GM19372 (cell line): ENCODE results near the gene MSI2.
A peak's percentile ranks its signal among the peaks of the same experiment; 100 is the strongest.
"Not testable (repeated sequence)": the region's sequence is repeated elsewhere in the genome, so short reads cannot be mapped to it uniquely, and the experiment has no call there.

ENCODE experiments used
- ATAC-seq: cut with Tn5 transposase; IDR thresholded peaks from one replicate; pipeline ENCODE4 v1.9.1; 2021; ENCODE audit warnings: mild to moderate bottlenecking, low read depth, moderate library complexity; ENCODE audit not compliant: unreplicated experiment

The MSI2 gene

DNA sequence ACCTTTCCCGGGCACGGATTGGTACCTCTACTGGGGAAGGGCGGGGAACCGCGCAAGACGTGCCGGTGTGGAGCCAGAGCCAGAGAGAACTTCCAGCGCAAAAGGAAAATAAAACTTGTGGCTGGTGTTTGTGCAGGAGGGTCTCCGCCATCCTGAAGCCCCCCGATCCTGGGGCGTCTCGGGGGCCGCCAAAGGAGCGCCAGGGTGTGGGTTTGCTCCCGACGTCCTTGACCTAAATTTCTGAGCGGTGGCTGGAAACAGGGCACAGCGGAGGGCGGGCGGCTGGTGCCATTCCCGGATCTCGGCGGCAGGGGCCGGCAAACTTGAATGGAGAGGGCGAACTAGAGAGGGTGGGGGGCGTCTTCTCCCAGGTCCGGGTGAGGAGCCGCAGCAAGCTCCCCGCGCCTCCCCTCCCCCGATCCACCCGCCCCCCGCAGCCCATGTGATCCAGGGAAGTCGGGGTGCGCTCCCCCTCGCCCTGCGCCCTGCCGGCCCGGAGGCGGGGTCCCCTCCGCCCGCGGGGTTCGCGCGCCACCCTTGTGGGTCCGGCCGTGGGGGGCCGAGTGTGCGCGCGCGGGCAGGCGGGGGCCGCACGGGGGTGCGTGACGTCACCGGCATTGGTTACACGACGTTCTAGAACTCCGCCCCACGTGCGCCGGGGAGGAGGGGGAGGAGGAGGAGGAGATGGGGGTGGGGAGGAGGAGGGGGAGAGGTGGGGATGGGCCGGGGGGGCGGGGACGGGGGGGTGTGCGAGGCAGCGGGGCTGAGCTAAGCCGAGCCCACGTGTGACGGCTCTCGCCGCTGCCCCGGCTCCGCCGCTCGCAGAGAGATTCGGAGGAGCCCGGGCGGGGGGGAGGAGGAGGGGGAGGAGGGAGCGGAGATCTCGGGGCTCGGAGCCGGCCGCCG is at the start of gene MSI2:
MSI2 (plus strand) TSS at position 748 of the 906 bp plus-strand sequence. CDS start 220 bp downstream, outside the sequence.
- peak; percentile 74 for ATAC-seq

DNA sequence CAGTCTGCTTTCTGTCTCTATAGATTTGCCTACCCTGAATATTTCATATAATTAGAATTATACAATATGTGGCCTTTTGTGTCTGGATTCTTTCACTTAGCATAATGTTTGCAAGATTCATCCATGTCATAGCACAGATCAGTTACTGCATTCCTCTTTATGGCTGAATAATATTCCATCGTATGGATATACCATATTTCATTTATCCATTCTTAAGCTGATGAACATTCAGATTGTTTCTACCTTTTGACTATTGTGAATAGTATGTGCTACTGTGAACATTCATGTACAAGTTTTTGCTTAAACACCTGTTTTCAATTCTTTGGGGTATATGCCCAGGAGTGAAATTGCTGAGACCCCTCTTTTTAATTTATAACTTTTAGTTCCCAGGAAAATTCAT is 49.4 kb upstream of the MSI2 start:
- ATAC-seq: no peak

DNA sequence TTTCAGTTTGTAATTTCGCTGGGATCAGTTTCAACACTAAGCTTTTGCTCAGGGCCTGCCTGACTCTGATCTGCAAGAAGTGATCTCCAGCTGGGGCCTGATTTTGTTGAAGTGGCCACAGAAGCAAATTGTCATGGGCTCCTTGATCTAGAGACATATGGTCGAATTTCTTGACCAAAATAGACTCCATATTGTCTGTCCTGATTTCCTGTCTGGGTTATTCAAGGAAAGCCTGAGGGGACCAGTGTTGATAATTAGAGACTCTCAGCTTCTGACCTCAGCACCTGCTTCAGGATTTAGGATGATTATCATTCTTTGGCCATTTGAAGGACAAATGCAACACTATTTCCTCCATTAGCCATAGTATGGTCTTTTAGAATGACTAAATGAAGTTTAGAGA is 48.9 kb upstream of the MSI2 start:
- no peak for ATAC-seq

DNA sequence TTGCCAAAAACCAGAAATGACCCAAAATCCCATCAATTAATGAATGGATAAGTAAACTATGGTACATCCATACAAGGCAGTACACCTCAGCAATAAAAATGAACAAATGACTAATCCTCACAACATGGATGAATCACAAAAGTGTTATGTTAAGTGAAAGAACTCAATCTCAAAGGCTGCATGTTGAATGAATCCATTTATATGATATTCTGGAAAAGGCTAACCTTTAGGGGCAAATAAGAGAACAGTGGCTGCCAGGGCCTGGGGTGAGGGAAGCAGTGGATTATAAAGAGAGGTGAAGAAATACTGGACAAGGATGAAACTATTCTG is 46.1 kb upstream of the MSI2 start:
- ATAC-seq: no peak

DNA sequence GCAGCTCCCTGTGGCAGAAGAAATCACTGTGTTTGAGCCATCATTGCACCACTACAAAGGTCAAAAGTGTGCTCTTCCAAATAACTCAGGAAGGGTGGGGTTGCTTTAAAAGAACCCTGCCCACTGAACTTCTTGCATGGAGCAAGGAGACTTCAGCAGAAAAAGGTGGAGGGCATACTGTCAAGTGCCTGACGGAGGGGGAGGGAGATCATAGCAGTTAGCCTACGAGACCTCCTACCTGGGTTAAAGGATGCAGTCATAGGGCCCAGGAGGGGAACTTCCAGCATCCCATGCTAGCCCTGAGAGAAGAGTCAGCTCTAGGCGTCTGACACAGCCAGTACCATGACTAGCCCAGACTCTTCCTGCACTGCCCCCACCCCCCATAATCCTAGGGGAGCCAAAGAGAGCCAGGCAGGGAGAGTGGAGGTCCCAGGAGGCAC is 45.3 kb upstream of the MSI2 start:
- ATAC-seq: no peak

DNA sequence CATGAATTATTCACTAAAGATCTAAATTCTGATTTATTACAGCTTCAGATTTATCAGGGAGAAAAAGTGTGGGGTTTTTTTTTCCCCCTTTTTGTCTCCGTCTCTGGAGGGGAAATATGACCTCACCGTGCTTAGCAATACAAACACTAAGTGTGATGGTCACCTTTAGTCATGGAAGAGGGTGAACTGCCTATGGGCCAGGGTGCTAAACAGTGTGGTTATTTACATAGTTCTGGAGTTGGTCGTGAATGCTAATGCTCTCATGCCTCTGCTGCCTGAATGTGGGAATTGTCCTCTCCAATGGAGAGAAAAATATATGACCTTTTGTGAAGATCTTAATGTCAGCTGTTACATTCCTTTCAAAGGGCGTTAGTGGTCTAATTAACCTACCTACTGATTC is 44.8 kb upstream of the MSI2 start:
- ATAC-seq: no peak

DNA sequence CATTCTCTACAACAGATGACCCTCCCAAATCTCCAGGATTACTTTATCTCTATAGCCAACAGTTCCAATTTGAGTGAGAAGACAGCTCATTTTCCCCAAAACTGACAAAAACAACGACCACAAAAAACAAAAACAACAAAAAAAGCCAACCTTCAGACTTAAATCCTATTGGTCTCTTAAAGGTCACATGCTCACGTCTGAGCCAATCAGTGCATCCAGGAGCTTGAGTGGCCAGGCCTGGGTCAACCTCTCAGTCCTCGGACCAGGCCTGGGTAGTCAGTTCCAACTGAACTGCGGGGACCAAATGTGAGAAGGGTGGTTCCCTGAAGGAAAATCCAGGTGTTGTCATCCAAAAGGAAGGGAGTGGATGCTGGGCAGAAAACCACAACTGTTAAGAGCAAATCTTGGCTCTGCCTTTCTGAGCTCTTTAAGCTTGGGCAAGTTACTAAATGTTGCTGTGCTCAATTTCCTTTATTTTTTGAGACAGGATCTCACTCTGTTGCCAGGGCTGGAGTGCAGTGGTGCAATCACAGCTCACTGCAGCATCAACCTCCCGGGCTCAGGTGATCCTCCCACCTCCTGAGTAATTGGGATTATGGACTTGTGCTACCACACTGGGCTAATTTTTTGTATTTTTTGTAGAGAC is 43.0 kb upstream of the MSI2 start:
- ATAC-seq: no peak

DNA sequence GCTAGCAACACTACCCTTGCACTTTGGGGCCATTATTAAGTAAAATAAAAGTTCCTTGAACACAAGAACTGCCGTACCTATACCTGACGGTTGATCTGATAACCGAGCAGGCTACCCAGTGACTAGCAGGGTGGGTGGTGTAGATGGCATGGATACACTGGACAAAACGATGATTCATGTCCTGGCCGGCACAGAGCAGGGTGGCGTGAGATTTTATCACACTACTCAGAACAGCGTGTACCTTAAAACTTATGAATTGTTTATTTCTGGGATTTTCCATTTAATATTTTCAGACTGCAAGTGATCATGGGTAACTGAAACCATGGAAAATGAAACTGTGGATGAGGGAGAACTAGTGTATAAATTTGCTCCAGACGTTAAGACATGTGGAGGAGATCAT is 41.0 kb upstream of the MSI2 start:
- ATAC-seq: no peak

DNA sequence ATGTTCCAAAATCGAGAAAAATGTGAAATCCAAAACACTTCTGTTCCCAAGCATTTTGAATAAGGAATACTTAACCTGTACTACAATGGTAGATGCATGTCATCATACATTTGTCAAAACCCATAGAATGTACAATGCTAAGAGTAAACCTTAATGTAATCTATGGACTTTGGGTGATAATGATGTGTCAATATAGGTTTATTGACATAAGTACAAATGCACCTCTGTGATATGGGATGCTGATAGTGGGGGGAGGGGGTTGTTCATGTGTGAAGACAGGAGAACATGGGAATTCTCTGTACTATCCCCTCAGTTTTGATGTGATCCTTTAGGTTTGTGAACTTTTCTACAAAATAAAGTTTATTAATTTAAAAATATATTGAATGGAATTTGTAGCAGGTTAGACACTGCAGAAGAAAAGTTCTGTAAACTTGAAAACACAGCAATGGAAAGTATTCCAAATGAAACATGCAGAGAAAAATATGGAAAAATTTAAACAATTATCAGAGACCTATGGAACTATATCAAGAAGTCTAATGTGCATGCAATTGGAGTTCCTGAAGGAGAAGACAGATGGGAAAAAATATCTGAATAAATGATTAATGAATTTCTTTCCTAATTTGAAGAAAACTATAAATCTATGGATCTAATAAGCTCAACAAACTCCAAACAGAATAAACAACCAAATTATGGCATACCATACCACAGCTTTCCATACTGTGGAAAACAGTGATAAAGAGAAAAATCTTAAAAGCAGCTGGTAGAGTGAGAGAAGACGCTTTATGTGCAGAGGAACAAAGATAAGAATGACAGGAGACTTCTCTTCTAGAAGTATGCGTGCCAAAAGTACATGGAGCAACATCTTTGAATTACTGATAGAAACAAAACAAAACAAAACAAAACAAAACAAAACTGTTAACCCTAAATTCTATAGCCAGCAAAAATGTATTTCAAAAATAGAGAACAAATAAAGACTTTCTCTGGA is 34.7 kb upstream of the MSI2 start:
- ATAC-seq: no peak

DNA sequence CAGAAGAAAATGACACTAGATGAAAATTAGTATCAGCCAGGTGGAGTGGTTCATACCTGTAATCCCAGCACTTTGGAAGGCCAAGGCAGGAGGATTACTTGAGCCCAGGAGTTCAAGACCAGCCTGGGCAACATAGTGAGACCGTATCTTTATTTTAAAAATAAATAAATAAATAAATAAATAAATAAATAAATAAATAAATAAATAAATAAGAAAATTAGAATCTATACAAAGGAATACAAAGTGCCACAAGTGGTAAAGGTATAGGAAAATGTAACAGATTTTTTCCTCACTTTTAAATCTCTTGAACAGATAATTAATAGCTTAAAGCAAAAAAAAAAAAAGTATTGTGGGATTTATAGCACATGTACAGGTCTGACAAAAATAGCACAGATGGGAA is 33.9 kb upstream of the MSI2 start:
- not testable (repeated sequence) for ATAC-seq

DNA sequence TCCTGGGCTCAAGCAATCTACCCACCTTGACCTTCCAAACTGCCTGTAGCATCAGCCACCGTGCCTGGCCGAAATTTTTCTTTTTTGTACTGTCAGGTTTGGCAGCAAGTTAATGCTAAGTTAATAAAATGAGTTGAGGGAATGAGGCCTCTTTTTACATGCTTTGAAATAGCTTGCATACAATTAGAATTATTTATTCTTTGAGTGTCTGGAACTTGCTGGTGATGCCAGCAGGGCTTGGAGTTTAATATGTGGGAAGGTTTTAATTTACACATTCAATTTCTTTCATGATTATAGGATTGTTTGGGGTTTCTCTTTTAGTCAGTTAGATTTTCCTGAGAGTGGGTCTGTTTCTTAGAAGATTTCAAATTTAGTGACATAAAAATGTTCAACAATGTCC is 31.2 kb upstream of the MSI2 start:
- no peak for ATAC-seq

DNA sequence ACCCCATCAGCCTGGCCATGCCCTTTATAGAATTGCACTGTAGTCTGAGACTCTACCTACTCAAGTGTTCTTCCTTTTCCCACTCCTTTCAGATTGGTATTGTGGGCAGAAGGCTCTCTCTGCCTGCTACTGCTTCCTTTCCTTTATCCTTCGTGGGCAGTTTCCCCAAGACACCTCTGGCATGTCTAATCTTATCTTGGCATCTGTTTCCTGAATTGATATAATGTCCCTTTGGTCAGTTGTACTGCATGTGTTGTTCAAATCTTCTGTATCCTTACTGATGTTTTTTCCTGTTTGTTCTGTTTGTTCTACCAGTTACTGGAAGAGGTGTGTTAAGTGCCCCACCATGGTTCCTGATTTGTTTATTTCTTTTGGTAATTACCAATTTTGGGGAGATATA is 29.5 kb upstream of the MSI2 start:
- no peak for ATAC-seq

DNA sequence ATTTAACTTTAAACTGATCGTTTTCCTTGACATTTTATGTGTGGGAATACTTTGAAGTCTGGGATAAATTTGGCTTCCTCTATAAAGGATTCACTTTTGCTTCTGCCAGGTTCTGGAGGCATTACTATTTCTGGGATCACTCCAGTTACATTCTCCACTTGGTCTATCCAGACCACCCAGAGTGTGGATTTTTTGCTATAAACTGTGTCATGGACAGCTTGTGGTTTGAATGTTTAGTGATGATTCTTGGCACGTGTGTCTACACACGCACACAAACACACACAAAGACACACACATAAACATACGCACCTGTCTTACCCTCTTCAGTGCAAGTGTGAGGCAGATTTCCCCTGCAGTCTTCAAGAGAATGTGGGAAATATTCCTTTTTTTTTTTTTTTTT is 27.4 kb upstream of the MSI2 start:
- no peak for ATAC-seq

DNA sequence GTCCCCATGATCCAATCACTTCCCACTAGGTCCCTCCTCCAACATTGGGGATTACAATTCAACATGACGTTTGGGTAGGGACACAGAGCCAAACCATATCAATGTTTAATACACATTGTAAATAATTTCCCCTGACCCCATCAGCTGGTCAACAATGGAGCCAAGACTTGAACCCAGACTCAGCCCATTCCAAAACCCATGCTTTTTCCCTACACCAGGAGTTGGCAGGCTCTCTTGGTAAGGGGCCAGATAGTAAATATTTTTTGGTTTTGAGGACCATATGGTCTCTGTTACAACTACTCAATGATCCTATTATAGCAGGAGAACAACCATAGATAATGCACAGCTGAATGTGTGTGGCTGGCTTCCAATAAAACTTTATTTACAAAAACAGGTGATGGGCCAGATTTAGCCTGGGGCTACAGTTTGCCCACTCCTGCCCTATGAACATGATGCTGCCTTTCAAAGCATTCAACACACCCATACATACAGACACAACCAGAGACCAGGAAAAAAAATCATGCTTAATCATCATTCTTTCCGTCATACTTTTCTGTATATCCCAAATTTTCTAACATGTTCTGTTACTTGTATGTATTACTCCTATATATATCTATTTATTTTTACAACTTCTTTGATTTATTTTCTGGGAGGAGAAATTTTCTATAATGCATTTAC is 22.1 kb upstream of the MSI2 start:
- no peak for ATAC-seq

DNA sequence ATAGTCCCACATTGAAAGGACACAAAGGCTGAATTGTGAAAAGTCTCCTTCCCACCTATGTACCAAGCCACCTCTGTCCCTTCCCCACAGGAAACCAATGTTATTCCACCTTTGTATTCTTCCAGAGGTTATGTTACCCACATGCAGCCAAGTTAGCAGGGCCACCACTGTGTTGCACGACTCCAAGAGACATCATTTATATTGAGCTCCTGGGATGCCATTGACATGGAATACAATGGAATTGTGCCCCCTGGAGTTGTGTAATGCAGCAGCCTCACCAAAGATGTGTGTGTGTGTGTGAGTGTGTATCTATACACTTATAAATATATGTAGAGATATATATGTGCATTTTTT is 21.6 kb upstream of the MSI2 start:
- ATAC-seq: no peak

DNA sequence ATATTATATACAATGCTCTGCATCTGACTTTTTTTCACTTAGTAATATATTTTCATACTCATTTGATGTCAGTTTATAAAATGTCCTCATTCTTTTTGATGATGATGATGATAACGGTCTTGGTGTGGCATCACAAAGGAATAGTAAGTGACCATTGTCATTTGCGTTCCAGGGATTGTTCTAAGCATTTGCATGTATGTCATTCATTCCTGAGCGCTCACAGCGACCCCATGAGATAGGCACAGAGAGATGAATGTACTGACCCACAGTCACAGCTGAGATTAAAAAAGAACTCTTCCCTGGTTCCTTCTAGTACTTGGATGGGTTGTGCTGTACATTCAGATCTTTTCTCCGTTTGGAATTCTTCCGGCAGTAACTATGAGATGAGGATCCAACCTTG is 21.2 kb upstream of the MSI2 start:
- no peak for ATAC-seq

DNA sequence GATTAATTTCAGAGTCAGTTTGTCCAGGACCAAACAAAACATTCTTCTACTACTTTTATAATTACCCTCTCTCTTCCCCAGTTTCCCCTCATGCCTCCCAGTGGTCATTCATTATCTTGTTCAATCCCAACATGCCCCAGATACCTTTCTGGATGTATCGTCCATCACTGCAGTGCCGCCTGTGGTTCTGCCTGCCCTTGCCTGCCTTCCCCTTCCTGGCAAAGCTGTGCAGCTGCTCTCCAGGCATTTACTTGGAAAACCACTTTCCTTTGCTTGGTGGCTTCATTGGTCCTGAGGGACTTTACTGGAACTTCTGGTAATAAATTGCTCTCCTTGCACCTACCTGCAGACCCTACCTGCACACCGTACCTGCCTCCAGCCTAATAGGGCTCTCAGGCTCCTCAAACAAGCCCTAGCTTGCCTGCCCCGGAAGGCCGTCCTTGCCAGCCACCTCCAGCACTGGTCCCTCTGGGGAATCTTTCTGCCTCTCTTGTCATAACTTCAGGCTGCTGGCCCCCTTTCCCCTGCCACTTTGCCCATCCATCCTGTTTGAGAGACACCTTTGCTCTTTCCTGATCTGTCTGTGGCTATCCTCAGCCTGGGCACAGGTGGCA is 19.5 kb upstream of the MSI2 start:
- no peak for ATAC-seq

DNA sequence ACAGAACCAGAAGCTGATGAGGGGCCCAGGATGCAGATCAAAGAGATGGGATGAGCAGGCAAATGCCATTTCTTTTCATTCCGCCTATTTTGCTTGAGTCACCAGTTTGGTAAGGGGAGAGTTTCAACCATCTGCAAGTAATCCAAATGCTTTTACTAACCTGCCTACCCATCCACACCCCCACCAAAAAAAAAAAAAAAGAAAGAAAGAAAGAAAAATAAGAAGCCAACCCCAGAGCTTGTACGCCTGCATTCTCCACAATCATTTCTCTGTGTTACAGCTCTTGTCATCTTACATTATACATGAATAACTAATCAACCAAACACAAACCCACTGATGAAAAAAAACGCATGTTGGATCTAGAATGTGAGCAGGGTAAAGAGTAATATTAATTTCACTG is 15.7 kb upstream of the MSI2 start:
- no peak for ATAC-seq

DNA sequence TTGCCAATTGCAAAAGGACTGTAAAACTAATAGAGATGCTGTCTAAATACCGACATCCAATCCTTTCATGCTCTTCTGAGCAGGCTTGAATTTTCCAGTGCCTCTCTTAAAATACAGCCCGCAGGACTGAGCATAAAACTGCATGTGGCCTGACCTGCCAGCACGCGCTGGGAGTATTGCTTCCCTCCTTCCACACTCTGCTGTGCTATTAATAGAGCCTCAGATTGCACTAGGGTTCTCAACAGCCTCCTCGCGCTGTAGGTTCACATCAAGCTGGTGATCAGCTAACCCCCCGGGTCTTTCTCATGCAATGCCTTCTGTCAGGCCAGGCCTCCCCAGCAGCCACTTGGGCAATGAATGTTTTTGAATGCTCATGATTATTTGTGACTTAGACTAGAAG is 14.2 kb upstream of the MSI2 start:
- ATAC-seq: no peak

DNA sequence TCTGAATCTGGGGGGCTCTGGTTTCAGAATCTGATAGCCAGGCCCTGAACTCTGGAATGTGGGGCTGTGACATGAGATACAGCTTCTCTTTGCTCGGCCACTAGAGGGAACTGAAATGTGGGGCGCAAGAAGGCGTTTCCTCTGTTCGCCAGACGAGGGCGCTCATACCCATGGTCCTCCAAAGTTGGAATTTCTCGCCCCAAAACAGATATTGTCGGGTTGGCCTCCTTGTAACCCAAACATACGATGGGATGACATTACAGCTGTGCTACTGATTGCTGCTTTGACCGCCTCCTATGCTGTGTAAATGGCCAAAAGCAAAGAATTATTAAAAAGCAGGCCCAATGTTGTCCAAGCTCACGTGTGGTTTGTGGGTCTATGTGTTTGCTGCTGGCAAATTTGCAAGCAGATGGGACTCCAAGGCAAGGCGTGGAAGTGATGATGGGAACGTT is 13.1 kb upstream of the MSI2 start:
- ATAC-seq: peak; percentile 59
